HCT116 (cell line): Measurements from ENCODE around the gene ALPP.

Source experiments
- ATF3 ChIP-seq: IDR thresholded peaks from 2 replicates; pipeline ENCODE4 v1.6.1; 2012
- CEBPB ChIP-seq: IDR thresholded peaks from 2 replicates; pipeline ENCODE4 v1.6.1; 2012; ENCODE audit warnings: low read depth
- CTCF ChIP-seq, 3 experiments: fragments of 200-600 bp in 1 of 3; sonication (generic) in 1 of 3; IDR thresholded peaks in 2 of 3; conservative IDR thresholded peaks in 1 of 3; 2 replicates each; pipeline ENCODE4 v1.5.1; 2012 to 2017; ENCODE audit warnings: low read depth in 2 of 3, low read length in 2 of 3, antibody characterized with exemption in 1 of 3, borderline replicate concordance in 1 of 3, control low read depth in 1 of 3, mild to moderate bottlenecking in 1 of 3, mixed read lengths in 1 of 3, mixed run types in 1 of 3, moderate library complexity in 1 of 3; ENCODE audit not compliant: insufficient read depth in 1 of 3
- EZH2 ChIP-seq: fragments of 200-600 bp; sonication (generic); IDR thresholded peaks from 2 replicates; pipeline ENCODE4 v1.6.1; 2017; ENCODE audit warnings: antibody characterized with exemption, mixed run types
- FOSL1 ChIP-seq: IDR thresholded peaks from 2 replicates; pipeline ENCODE4 v1.6.1; 2012; ENCODE audit warnings: low read depth
- MAX ChIP-seq: IDR thresholded peaks from 2 replicates; pipeline ENCODE4 v1.6.1; 2012
- POLR2A ChIP-seq: IDR thresholded peaks from 2 replicates; pipeline ENCODE4 v1.7.0; 2011; ENCODE audit warnings: borderline replicate concordance; ENCODE audit not compliant: insufficient read depth, insufficient read length; ENCODE audit errors: extremely low read depth
- POLR2AphosphoS5 ChIP-seq: IDR thresholded peaks from 2 replicates; pipeline ENCODE4 v1.6.1; 2011; ENCODE audit warnings: mild to moderate bottlenecking, low read depth, low read length, moderate library complexity
- REST ChIP-seq: IDR thresholded peaks from 2 replicates; pipeline ENCODE4 v1.6.1; 2012; ENCODE audit warnings: low read depth
- SIN3A ChIP-seq: IDR thresholded peaks from 2 replicates; pipeline ENCODE4 v1.6.1; 2012; ENCODE audit warnings: low read depth
- SP1 ChIP-seq: IDR thresholded peaks from 2 replicates; pipeline ENCODE4 v1.6.1; 2012; ENCODE audit warnings: low read depth
- TCF7L2 ChIP-seq: IDR thresholded peaks from 2 replicates; pipeline ENCODE4 v1.7.0; 2011; ENCODE audit warnings: borderline replicate concordance, inconsistent platforms; ENCODE audit not compliant: insufficient read depth, insufficient read length; ENCODE audit errors: extremely low read depth
- YY1 ChIP-seq: IDR thresholded peaks from 2 replicates; pipeline ENCODE4 v1.6.1; 2011; ENCODE audit warnings: low read length, low read depth, moderate library complexity, mild to moderate bottlenecking; ENCODE audit not compliant: insufficient replicate concordance; ENCODE audit errors: extremely low read depth
- ZBTB33 ChIP-seq: IDR thresholded peaks from 2 replicates; pipeline ENCODE4 v1.6.1; 2011; ENCODE audit warnings: mild to moderate bottlenecking, low read length, moderate library complexity; ENCODE audit not compliant: insufficient replicate concordance; ENCODE audit errors: extremely low read depth

- no peak for TF ChIP-seq SIN3A
- TF ChIP-seq EZH2 = no peak
- no peak for TF ChIP-seq CTCF (IDR thresholded peaks at IDR 0.05 in 2 of 3, conservative IDR thresholded peaks at IDR 0.05 in 1 of 3; ENCODE audit: borderline replicate concordance in 1 of 3, insufficient read depth in 1 of 3, low read depth in 2 of 3, low read length in 2 of 3)
- no peak for TF ChIP-seq POLR2AphosphoS5
- no peak for TF ChIP-seq TCF7L2
- TF ChIP-seq ATF3 = no peak
- no peak for TF ChIP-seq CEBPB
- no peak for TF ChIP-seq POLR2A
- TF ChIP-seq FOSL1 = no peak
- no peak for TF ChIP-seq MAX
- TF ChIP-seq SP1 = no peak
- TF ChIP-seq REST = no peak
- no peak for TF ChIP-seq YY1
- no peak for TF ChIP-seq ZBTB33
These were observed 28.2 kb downstream of the ALPP start, which contains the start of gene ALPG for GRCh38 chr2:232406556-232407310.
